Activated CD4-positive, alpha-beta memory T cell treated with anti-CD3 and anti-CD28 coated beads for 36 hours (primary cell): ENCODE measurements around the gene SLC2A14. TPM values are rescaled to one million over a fixed set of nuclear protein-coding genes. Genes with fewer than 3 reads are reported as not detected.
"Not testable (repeated sequence)": the region's sequence is repeated elsewhere in the genome, so short reads cannot be mapped to it uniquely, and the experiment has no call there.

Experiments used
- CTCF ChIA-PET: fragments of 350-600 bp; sonication (Branson Sonifier 250); formaldehyde crosslinking; loops from one replicate; lab custom pipeline; 2021; ENCODE audit warnings: antibody characterized with exemption, inconsistent platforms; lab: Charles Lee
- POLR2A ChIA-PET: fragments of 350-600 bp; sonication (Branson Sonifier 250); formaldehyde crosslinking; loops from one replicate; lab custom pipeline; 2021; ENCODE audit warnings: antibody characterized with exemption; lab: Charles Lee
- DNase-seq: peaks from one replicate; pipeline ENCODE4 v3.0.0-alpha.2; 2020
- H3K27ac Mint-ChIP-seq: one replicate; pipeline ENCODE4 v1.8.0; 2021; ENCODE audit warnings: mixed read lengths
- H3K27me3 Mint-ChIP-seq: one replicate; pipeline ENCODE4 v1.8.0; 2021; ENCODE audit warnings: mixed read lengths
- H3K36me3 Mint-ChIP-seq: one replicate; pipeline ENCODE4 v1.8.0; 2021; ENCODE audit warnings: mixed read lengths
- H3K4me1 Mint-ChIP-seq: one replicate; pipeline ENCODE4 v1.8.0; 2021; ENCODE audit warnings: low read depth, mixed read lengths
- H3K4me3 Mint-ChIP-seq: one replicate; pipeline ENCODE4 v1.8.0; 2021; ENCODE audit warnings: mild to moderate bottlenecking, mixed read lengths
- H3K9me3 Mint-ChIP-seq: one replicate; pipeline ENCODE4 v1.8.0; 2021; ENCODE audit warnings: mixed read lengths
- intact Hi-C: fragments of 100-400 bp; cut with micrococcal nuclease; formaldehyde crosslinking; loops from one replicate; pipeline ENCODE4 v1.15.1; 2023
- total RNA-seq, 2 experiments: library from RNA; stranded (reverse); gene quantifications; one replicate each; pipeline ENCODE4 v1.2.3, GENCODE V29; 2021

SLC2A14 gene
- total RNA-seq, 2 experiments from 2014 or later, result 8.0 to 8.9 TPM

GRCh38 chr12:7784701-7785100 lies 88.0 kb downstream of the SLC2A14 start:
- Mint-ChIP-seq H3K4me3 (no peak overlapping the region), H3K27me3 (peaks cover 9% of the 10 kb centered on the region), H3K27ac (no peak overlapping the region), H3K36me3 (no peaks in the 10 kb centered on the region), H3K4me1 (no peaks in the 10 kb centered on the region), H3K9me3 (no peaks in the 10 kb centered on the region)
- CTCF ChIA-PET, result no interaction called here
- DNase-seq, result no peak
- POLR2A ChIA-PET, result no interaction called here
- intact Hi-C loops, result no loop called here

GRCh38 chr12:7783433-7783832 lies 89.3 kb downstream of the SLC2A14 start:
- POLR2A ChIA-PET, DNase-seq, H3K4me3 Mint-ChIP-seq, CTCF ChIA-PET, H3K36me3 Mint-ChIP-seq, H3K4me1 Mint-ChIP-seq, intact Hi-C loops, H3K27me3 Mint-ChIP-seq, H3K27ac Mint-ChIP-seq, H3K9me3 Mint-ChIP-seq: not testable (repeated sequence)

GRCh38 chr12:7782055-7782454 lies 90.7 kb downstream of the SLC2A14 start:
- H3K4me1 Mint-ChIP-seq, result no peaks in the 10 kb centered on the region
- intact Hi-C loops, result no loop called here
- DNase-seq, result no peak
- H3K27ac Mint-ChIP-seq, result no peak overlapping the region
- peaks cover 1% of the 10 kb centered on the region for H3K27me3 Mint-ChIP-seq
- POLR2A ChIA-PET, result no interaction called here
- H3K36me3 Mint-ChIP-seq, result no peaks in the 10 kb centered on the region
- no peak overlapping the region for H3K4me3 Mint-ChIP-seq
- CTCF ChIA-PET, result no interaction called here
- no peaks in the 10 kb centered on the region for H3K9me3 Mint-ChIP-seq

GRCh38 chr12:7781274-7781673 lies 91.4 kb downstream of the SLC2A14 start:
- POLR2A ChIA-PET, result no interaction called here
- no peaks in the 10 kb centered on the region for H3K27me3 Mint-ChIP-seq
- no peaks in the 10 kb centered on the region for H3K9me3 Mint-ChIP-seq
- H3K36me3 Mint-ChIP-seq, result no peaks in the 10 kb centered on the region
- H3K4me1 Mint-ChIP-seq, result no peaks in the 10 kb centered on the region
- no peak for DNase-seq
- H3K27ac Mint-ChIP-seq, result no peak overlapping the region
- CTCF ChIA-PET, result no interaction called here
- intact Hi-C loops, result no loop called here
- no peak overlapping the region for H3K4me3 Mint-ChIP-seq

GRCh38 chr12:7769999-7770398 lies 102.7 kb downstream of the SLC2A14 start:
- ChIA-PET POLR2A (no interaction called here), CTCF (no interaction called here)
- Mint-ChIP-seq H3K4me1 (no peaks in the 10 kb centered on the region), H3K9me3 (no peaks in the 10 kb centered on the region), H3K4me3 (no peak overlapping the region), H3K27ac (no peak overlapping the region), H3K36me3 (no peaks in the 10 kb centered on the region), H3K27me3 (no peaks in the 10 kb centered on the region)
- intact Hi-C loops, result no loop called here
- DNase-seq, result no peak

Other genes starting within 250 kb of the SLC2A14 start
- not detected for gene APOBEC1, start 207.0 kb downstream of the SLC2A14 start, total RNA-seq
- not detected for gene GDF3, start 177.1 kb downstream of the SLC2A14 start, total RNA-seq
- gene DPPA3, start 161.5 kb downstream of the SLC2A14 start, total RNA-seq, result not detected
- gene CLEC4C, start 125.5 kb downstream of the SLC2A14 start, total RNA-seq, result not detected
- not detected for gene NANOGNB, start 107.7 kb downstream of the SLC2A14 start, total RNA-seq
- gene NANOG, start 83.5 kb downstream of the SLC2A14 start, total RNA-seq, result not detected
- gene SLC2A3, start 63.3 kb upstream of the SLC2A14 start, total RNA-seq, result 100 to 1,000 TPM; 310 to 315 TPM
- gene FOXJ2, start 159.8 kb upstream of the SLC2A14 start, total RNA-seq, result 10 to 100 TPM; 16.7 to 17.1 TPM
- gene C3AR1, start 193.4 kb upstream of the SLC2A14 start, total RNA-seq, result under 1 TPM; 0.94 to 0.97 TPM
- gene NECAP1, start 209.4 kb upstream of the SLC2A14 start, total RNA-seq, result 10 to 100 TPM; 29.4 to 32.2 TPM